Astrocyte of the cerebellum (primary cell): ENCODE measurements around the gene RCAN3.

Experiments
- DNase-seq: peaks from one replicate; pipeline ENCODE4 v3.0.0-alpha.2; 2011; ENCODE audit warnings: low read depth
- H3K4me3 ChIP-seq: 2 replicates; pipeline ENCODE4 v1.5.1; 2011; ENCODE audit warnings: mild to moderate bottlenecking, low read depth, low read length, moderate library complexity
- CTCF ChIP-seq: IDR thresholded peaks from 2 replicates; pipeline ENCODE4 v1.5.1; 2012; ENCODE audit warnings: low read length, low read depth, moderate library complexity, mild to moderate bottlenecking; ENCODE audit errors: missing control alignments
- in situ Hi-C: cut with HindIII; loops from 2 replicates; pipeline ENCODE4 v1.10.0; 2017; ENCODE audit warnings: low sequenced_read_pairs

Gene RCAN3

GRCh38 chr1:24558902-24559791, 56.5 kb downstream of the RCAN3 start:
- peak; percentile 67 for DNase-seq
- no peak overlapping the region for H3K4me3 ChIP-seq
- TF ChIP-seq CTCF = no peak
- in situ Hi-C loops = no loop called here

- TF ChIP-seq CTCF = no peak
- in situ Hi-C loops = no loop called here
- DNase-seq = no peak
- no peak overlapping the region for H3K4me3 ChIP-seq
These were observed 57.7 kb downstream of the RCAN3 start for GRCh38 chr1:24560361-24560760.

GRCh38 chr1:24562625-24563024, 60.0 kb downstream of the RCAN3 start:
- H3K4me3 ChIP-seq = no peak overlapping the region
- in situ Hi-C loops = no loop called here
- DNase-seq = no peak
- no peak for TF ChIP-seq CTCF

- in situ Hi-C loops = no loop called here
- no peak for TF ChIP-seq CTCF
- H3K4me3 ChIP-seq = no peak overlapping the region
- DNase-seq = no peak
These were observed 62.1 kb downstream of the RCAN3 start for GRCh38 chr1:24564695-24565094.

- no peak for TF ChIP-seq CTCF
- in situ Hi-C loops = no loop called here
- no peak overlapping the region for H3K4me3 ChIP-seq
- no peak for DNase-seq
These were observed 63.7 kb downstream of the RCAN3 start for GRCh38 chr1:24566236-24566867.

GRCh38 chr1:24567792-24568388, 65.3 kb downstream of the RCAN3 start:
- TF ChIP-seq CTCF = no peak
- in situ Hi-C loops = no loop called here
- DNase-seq = no peak
- H3K4me3 ChIP-seq = no peak overlapping the region
